Progenitor cell of endocrine pancreas (in vitro differentiated cells): ENCODE data around the gene FAM171A2. TPM values are rescaled to one million over a fixed set of nuclear protein-coding genes. Genes with fewer than 3 reads are reported as not detected.
"Not testable (repeated sequence)": the region's sequence is repeated elsewhere in the genome, so short reads cannot be mapped to it uniquely, and the experiment has no call there.

Source experiments
- DNase-seq: peaks from one replicate; pipeline ENCODE4 v3.0.0; 2021; ENCODE audit warnings: low spot score; ENCODE audit not compliant: unreplicated experiment
- H3K27ac Mint-ChIP-seq: 2 replicates; pipeline ENCODE4 v1.8.0; 2021; ENCODE audit warnings: mild to moderate bottlenecking, moderate library complexity, mixed read lengths
- H3K27me3 Mint-ChIP-seq: 2 replicates; pipeline ENCODE4 v1.8.0; 2021; ENCODE audit warnings: mixed read lengths
- H3K36me3 Mint-ChIP-seq: 2 replicates; pipeline ENCODE4 v1.8.0; 2022; ENCODE audit warnings: mixed read lengths; ENCODE audit not compliant: insufficient read depth
- H3K4me1 Mint-ChIP-seq: 2 replicates; pipeline ENCODE4 v1.8.0; 2021; ENCODE audit warnings: low read depth, mixed read lengths
- H3K4me3 Mint-ChIP-seq: 2 replicates; pipeline ENCODE4 v1.8.0; 2021; ENCODE audit warnings: low read depth, mild to moderate bottlenecking, moderate library complexity, mixed read lengths
- H3K9me3 Mint-ChIP-seq: 2 replicates; pipeline ENCODE4 v1.8.0; 2021; ENCODE audit warnings: low read depth, mixed read lengths
- total RNA-seq: library from RNA; stranded (reverse); gene quantifications from 2 replicates; pipeline ENCODE4 v1.2.1, GENCODE V29; 2021
- TF ChIP-seq, protein P1 (sequence below): fragments of 200-600 bp; sonication (generic); IDR thresholded peaks from one replicate; pipeline ENCODE4 v1.5.0; 2021; ENCODE audit warnings: antibody characterized with exemption, mild to moderate bottlenecking; ENCODE audit not compliant: unreplicated experiment

Gene FAM171A2
- total RNA-seq, 1 donor from 2014 or later = 42.5 TPM

GRCh38 chr17:44367231-44367979, 3.8 kb upstream of the FAM171A2 start:
- TF ChIP-seq, protein P1, sequence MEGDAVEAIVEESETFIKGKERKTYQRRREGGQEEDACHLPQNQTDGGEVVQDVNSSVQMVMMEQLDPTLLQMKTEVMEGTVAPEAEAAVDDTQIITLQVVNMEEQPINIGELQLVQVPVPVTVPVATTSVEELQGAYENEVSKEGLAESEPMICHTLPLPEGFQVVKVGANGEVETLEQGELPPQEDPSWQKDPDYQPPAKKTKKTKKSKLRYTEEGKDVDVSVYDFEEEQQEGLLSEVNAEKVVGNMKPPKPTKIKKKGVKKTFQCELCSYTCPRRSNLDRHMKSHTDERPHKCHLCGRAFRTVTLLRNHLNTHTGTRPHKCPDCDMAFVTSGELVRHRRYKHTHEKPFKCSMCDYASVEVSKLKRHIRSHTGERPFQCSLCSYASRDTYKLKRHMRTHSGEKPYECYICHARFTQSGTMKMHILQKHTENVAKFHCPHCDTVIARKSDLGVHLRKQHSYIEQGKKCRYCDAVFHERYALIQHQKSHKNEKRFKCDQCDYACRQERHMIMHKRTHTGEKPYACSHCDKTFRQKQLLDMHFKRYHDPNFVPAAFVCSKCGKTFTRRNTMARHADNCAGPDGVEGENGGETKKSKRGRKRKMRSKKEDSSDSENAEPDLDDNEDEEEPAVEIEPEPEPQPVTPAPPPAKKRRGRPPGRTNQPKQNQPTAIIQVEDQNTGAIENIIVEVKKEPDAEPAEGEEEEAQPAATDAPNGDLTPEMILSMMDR = no peak
- no peak overlapping the region for H3K27ac Mint-ChIP-seq
- no peaks in the 10 kb centered on the region for H3K4me1 Mint-ChIP-seq
- peaks cover 29% of the 10 kb centered on the region for H3K27me3 Mint-ChIP-seq
- no peaks in the 10 kb centered on the region for H3K36me3 Mint-ChIP-seq
- H3K9me3 Mint-ChIP-seq = peaks cover 3% of the 10 kb centered on the region
- H3K4me3 Mint-ChIP-seq = no peak overlapping the region
- no peak for DNase-seq

- not testable (repeated sequence) for H3K27ac Mint-ChIP-seq, H3K36me3 Mint-ChIP-seq, H3K9me3 Mint-ChIP-seq, DNase-seq
- Mint-ChIP-seq H3K4me3 (peak overlapping the region; percentile 77), H3K4me1 (peaks cover 15% of the 10 kb centered on the region), H3K27me3 (peaks cover 29% of the 10 kb centered on the region)
Observed at GRCh38 chr17:44365051-44365450, 1.4 kb upstream of the FAM171A2 start.

DNA sequence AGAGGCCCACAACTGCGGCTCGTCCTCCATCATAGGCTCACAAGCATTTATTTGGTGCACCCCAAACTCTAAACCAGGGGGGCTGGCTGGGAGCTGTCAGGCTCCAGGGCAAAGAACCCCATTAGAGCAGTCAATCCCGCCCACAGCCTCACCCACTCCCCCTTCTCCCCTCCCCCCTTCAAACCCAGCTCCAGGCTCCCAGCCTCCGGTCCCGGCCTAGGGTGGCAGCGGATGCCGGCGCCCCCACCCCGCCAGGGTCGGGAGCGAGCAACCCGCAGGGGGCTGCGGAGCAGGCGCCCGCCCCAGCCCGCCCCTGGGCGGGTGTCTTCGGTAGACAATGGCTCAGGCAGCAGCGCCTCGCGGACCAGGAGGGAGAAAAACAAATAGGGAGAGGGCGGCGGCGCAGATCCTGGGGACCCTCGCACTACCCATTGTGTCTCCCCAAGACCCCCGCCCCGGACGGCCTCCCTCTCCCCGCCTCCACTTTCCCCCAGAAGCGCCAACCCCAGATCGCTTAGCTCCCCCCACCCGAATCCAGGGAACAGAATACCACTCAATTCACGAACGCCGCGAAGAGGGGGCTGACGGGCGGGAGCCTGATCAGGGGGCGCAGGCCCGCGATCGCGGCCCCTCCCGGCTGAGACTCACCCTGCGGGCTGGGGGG, 572 bp downstream of the FAM171A2 start:
- H3K27me3 Mint-ChIP-seq = peaks cover 29% of the 10 kb centered on the region

DNA sequence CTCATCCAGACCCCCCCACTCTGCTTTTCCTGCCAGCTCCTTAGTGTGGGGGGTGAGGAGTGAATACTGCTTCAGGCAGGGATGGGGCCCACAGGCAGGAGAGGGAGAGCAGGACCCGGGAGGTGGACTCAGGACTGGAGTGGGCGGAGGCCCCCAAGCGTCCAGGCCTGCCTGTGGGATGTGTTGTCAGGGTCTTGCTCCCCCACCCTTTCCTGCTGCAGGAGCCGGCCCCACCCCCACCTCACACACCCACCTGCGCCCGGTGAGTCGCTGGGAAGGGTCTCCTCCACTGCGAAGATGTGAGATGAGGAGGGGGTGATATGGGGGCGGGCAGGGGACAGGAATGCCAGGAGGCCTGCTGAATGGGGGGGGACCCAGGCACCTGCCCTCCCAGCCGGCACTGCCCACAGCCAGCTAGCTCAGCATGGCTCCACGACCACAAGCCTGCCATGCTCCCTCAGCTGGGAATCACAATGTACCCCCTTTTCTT, 1.1 kb downstream of the FAM171A2 start:
- H3K27me3 Mint-ChIP-seq = peaks cover 26% of the 10 kb centered on the region
- H3K4me1 Mint-ChIP-seq = peaks cover 15% of the 10 kb centered on the region
- H3K27ac Mint-ChIP-seq = no peak overlapping the region
- peak overlapping the region; percentile 81 for H3K4me3 Mint-ChIP-seq
- TF ChIP-seq, protein P1 = no peak
- no peaks in the 10 kb centered on the region for H3K9me3 Mint-ChIP-seq
- no peaks in the 10 kb centered on the region for H3K36me3 Mint-ChIP-seq
- DNase-seq = no peak

More for the DNA sequence above, 572 bp downstream of the FAM171A2 start:
- peak overlapping the region; percentile 74 for H3K27ac Mint-ChIP-seq
- peaks cover 15% of the 10 kb centered on the region for H3K4me1 Mint-ChIP-seq
- H3K9me3 Mint-ChIP-seq = no peaks in the 10 kb centered on the region
- H3K4me3 Mint-ChIP-seq = peak overlapping the region; percentile 81
- no peak for DNase-seq
- TF ChIP-seq, protein P1 = no peak
- no peaks in the 10 kb centered on the region for H3K36me3 Mint-ChIP-seq

DNA sequence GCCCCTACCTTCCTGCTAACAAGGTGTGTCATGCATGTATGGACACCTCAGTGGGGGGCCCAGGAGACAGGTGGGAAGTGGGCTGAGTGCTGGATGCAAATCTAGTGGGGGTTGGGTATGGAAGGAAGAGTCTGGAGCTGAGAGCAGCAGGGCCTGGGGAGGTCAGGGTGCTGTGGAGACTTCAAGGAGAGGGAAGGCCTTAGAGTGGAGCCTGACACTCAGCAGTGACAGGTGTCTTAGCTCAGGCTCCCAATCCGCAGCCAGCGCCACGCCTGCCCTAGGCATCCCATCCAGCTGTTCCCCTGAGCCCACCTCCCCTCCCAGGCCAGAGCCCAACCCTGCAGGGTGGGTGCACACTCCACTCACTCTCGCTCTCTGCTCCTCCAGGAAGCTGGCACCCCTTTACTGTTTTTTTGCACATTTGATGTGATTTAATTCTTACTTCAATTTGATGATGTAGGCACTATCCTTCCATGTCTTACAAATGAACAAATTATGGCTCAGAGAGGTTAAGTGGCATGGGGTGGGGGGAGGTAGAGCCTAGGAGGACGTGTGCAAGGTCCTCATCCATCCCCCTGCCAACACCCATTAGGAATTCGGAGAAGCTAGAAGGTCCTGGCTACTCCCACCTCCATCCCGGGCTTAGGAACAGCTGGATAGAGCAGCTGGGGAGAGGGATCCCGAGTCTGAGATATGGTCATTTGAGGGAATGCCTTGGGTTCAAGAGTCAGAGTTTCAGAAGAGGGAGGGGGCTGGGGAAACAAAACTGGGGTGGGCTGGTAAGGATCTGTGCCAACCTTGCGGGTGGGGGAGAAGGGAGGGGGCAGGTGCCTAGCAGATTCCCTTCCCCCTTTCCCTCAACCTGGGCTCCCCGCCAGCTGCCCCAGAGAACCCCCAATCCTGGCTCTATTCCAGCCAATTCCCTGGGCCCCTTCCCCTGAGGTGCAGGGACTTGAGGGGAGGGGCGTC, 2.1 kb downstream of the FAM171A2 start:
- no peak for DNase-seq
- Mint-ChIP-seq H3K4me3 (peak overlapping the region; percentile 58), H3K27me3 (peaks cover 18% of the 10 kb centered on the region), H3K4me1 (peaks cover 15% of the 10 kb centered on the region), H3K27ac (no peak overlapping the region), H3K36me3 (no peaks in the 10 kb centered on the region), H3K9me3 (no peaks in the 10 kb centered on the region)
- TF ChIP-seq, protein P1 = no peak
